ENCODE data around the gene BPI.
"Not testable (repeated sequence)": the region's sequence is repeated elsewhere in the genome, so short reads cannot be mapped to it uniquely, and the experiment has no call there.

BPI gene

GRCh38 chr20:38306379-38306778, 2.4 kb downstream of the BPI start:
- FAIRE-seq, result no peak

DNA sequence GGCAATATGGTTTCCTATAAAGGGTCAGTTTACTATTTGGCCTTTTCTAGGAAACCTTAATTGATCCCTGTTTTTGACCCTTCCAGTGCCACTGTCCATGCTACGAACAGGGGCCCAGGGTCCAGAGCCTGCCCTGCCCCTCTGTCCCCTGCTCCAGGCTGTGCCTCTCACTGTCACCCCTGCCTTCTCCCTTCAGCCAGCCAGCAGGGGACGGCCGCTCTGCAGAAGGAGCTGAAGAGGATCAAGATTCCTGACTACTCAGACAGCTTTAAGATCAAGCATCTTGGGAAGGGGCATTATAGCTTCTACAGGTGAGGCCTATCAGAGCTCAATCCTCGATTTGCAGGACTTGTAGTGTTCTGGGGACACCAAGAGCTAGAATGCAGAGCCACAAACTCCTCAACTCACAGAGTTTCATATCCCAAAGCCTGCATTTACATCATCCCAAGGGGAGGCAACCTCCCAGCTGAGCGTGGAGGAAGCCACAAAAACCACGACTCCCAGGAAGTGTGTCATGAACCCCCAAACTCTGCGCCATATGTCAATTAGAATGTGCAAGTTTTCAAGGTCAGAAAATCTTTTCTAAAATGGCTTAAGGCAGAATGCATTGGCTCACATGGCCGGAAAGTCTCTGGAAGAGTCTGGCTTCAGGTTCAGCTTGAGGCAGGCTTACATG, 3.6 kb downstream of the BPI start:
- no peak for FAIRE-seq

- no peak for FAIRE-seq
These were observed 4.1 kb downstream of the BPI start for GRCh38 chr20:38308047-38308438.

GRCh38 chr20:38308447-38308846, 4.5 kb downstream of the BPI start:
- FAIRE-seq, result no peak

DNA sequence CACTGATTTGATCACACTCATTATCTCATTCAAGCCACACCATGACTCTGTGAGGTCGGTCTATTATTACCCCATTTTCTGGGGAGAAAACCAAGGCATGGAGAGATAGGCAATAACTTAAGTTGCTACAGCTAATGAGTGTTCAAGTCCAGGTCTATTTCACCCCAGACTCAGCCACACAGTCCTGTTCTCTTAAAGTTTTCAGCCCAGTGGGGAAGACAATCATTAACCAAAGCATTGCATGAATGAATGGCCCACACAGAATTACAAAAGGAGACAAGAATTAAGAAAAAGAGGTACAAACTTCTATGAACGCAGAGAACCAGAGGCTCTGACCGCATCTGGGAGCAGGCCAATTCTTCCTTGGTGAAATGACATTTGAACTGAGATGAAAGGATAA, 7.1 kb downstream of the BPI start:
- FAIRE-seq, result no peak

- no peak for FAIRE-seq
These were observed 7.5 kb downstream of the BPI start for GRCh38 chr20:38311491-38311890.

- no peak for FAIRE-seq
These were observed 9.7 kb downstream of the BPI start for GRCh38 chr20:38313676-38314075.

DNA sequence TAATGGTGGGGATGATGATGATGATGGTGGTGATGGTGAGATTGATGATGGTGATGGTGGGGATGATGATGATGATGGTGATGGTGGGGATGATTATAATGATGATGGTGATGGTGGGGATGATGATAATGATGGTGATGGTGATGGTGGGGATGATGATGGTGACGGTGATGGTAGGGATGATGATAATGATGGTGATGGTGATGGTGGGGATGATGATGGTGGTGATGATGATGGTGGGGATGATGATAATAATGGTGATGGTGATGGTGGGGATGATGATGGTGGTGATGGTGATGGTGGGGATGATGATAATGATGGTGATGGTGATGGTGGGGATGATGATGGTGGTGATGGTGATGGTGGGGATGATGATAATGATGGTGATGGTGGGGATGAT, 10.4 kb downstream of the BPI start:
- not testable (repeated sequence) for FAIRE-seq

- FAIRE-seq, result no peak
These were observed 11.5 kb downstream of the BPI start for GRCh38 chr20:38315290-38315966.

DNA sequence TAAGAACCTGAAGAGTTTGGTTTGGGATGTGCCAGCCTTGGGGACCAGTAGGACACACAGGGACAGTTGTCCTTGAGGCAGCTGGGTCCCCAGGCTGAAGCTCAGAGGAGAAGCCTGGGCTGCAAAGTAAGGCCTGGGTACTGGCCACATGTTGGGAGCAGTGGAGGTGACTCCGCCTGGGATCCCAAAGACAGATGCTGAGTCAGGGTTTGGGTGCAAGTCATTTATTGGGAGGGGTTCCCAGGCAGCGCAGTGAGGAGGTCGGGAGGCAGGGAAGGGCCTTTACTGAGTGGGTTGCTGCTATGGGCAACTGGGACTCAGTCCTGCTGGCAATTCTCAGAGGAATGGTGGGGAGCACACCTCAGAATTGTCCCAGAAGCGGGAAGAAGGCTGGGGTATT, 12.4 kb downstream of the BPI start:
- FAIRE-seq, result no peak

- FAIRE-seq, result no peak
These were observed 13.5 kb downstream of the BPI start for GRCh38 chr20:38317422-38317821.

DNA sequence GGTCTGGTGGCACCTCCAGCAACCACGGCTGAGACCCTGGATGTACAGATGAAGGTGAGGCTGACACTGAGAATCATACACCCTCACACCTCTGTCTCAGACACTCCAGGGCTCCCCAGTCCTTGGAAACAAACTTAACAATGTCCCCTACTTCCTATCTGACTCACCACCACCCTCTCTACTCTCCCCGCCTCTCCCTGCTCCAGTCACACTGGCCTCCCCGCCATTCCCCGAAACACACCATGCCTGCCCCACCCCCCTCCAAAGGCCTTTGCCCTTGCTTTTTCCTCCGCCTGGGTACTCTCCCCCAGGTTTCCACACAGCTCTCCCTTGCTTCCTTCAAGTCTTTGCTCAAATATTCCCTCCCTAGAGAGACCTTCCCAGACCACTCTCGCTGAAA, 16.3 kb downstream of the BPI start:
- FAIRE-seq, result no peak

DNA sequence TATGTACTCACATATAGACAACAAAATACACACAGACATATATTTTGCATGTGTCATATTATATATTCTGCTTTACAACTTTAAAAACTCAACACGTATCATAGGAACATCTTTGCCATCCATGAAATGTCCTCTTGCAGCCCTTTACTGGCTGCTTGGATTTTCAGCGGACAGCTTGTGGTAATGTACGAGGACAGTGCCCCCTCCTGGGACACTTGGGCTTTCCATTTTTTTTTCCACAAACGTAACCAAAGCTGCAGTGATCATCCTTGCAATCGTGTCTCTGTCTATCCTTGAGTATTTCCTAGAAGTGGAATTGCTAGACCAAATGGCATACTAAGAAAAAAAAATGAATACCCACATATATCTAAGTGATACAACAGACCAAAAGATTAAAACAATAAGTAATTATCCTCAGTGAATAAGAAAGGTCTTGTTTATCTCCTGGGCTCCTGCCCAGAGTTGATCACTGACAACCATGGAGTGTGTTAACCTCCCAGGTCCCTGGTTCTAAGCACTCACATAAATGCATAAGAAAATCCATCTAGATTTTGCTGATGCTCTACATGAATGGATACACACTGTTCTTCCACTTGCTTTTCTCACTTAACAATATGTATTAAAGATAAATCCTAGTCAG, 18.1 kb downstream of the BPI start:
- no peak for FAIRE-seq

GRCh38 chr20:38324159-38324558, 20.2 kb downstream of the BPI start:
- FAIRE-seq, result no peak

GRCh38 chr20:38325167-38325566, 21.2 kb downstream of the BPI start:
- FAIRE-seq, result no peak

GRCh38 chr20:38325905-38326304, 21.9 kb downstream of the BPI start:
- no peak for FAIRE-seq

GRCh38 chr20:38326309-38326708, 22.4 kb downstream of the BPI start:
- no peak for FAIRE-seq

- no peak for FAIRE-seq
These were observed 26.7 kb downstream of the BPI start for GRCh38 chr20:38330638-38331037.

GRCh38 chr20:38331245-38331644, 27.3 kb downstream of the BPI start:
- FAIRE-seq, result no peak

- no peak for FAIRE-seq
These were observed 27.9 kb downstream of the BPI start for GRCh38 chr20:38331814-38332213.

GRCh38 chr20:38334016-38334415, 30.1 kb downstream of the BPI start:
- no peak for FAIRE-seq

- FAIRE-seq, result no peak
These were observed 32.8 kb downstream of the BPI start for GRCh38 chr20:38336726-38337125.

- no peak for FAIRE-seq
These were observed 33.7 kb downstream of the BPI start for GRCh38 chr20:38337561-38338140.
